ENCODE measurements around the gene SNRNP40. TPM values are rescaled to one million over a fixed set of nuclear protein-coding genes. Genes with fewer than 3 reads are reported as not detected.

SNRNP40 gene
- total and polyA plus RNA-seq, 2 donors from 2014 or later, result 31.3 to 44.2 TPM

DNA sequence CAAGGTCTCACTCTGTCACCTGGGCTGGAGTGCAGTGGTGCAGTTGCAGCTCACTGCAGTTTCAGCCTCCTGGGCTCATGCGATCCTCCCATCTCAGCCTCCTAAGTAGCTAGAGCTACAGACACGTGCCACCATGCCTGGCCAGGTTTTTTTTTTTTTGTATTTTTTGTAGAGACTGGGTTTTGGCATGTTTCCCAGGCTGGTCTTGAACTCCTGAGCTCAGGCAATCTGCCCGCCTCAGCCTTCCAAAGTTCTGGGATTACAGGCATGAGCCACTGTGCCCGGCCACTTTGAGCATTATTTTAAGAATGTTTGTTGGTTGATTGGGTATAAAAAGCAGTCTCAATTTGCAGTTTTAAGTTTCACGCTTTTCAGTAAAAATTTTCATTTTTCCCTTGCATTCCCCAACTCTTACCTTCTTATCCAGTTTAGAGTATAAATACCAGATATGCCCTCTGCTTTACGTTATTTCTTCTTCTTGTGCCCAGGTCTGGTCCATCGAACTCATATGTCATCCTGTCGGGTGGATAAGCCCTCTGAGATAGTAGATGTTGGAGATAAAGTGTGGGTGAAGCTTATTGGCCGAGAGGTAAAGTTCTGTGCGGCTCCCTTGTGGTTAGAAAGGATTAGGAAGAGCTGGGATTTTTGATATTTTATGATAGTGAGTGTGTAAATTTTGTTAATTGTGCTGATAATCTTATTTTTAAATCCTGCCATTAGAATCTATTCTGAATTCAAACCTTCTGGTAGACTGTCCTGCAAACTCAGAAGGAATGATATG is 40.3 kb upstream of the SNRNP40 start:
- intact Hi-C loops (cut with DNase I), result no loop called here
- H3K36me3 ChIP-seq (ENCODE audit: control insufficient read depth in 2 of 3, insufficient read depth in 3 of 3, low read length in 3 of 3), result peaks cover 0 to 5% (median 0%) of the 10 kb centered on the region in 3 donors
- H3K9me3 ChIP-seq (ENCODE audit: control insufficient read depth in 2 of 3, insufficient read depth in 1 of 3, low read length in 3 of 3), result no peaks in the 10 kb centered on the region
- FAIRE-seq (no peak), DNase-seq (no peak)
- TF ChIP-seq, protein P1, sequence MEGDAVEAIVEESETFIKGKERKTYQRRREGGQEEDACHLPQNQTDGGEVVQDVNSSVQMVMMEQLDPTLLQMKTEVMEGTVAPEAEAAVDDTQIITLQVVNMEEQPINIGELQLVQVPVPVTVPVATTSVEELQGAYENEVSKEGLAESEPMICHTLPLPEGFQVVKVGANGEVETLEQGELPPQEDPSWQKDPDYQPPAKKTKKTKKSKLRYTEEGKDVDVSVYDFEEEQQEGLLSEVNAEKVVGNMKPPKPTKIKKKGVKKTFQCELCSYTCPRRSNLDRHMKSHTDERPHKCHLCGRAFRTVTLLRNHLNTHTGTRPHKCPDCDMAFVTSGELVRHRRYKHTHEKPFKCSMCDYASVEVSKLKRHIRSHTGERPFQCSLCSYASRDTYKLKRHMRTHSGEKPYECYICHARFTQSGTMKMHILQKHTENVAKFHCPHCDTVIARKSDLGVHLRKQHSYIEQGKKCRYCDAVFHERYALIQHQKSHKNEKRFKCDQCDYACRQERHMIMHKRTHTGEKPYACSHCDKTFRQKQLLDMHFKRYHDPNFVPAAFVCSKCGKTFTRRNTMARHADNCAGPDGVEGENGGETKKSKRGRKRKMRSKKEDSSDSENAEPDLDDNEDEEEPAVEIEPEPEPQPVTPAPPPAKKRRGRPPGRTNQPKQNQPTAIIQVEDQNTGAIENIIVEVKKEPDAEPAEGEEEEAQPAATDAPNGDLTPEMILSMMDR (IDR thresholded peaks at IDR 0.05; ENCODE audit: borderline replicate concordance, extremely low read depth, insufficient read depth), result no peak
- H3K9ac ChIP-seq (ENCODE audit: low read length in 3 of 3), result no peak overlapping the region
- H3K4me1 ChIP-seq (ENCODE audit: control insufficient read depth in 2 of 3, insufficient read depth in 2 of 3, low read depth in 1 of 3, low read length in 3 of 3), result peaks cover 0 to 2% (median 0%) of the 10 kb centered on the region in 3 donors
- no peak overlapping the region for H3K27ac ChIP-seq (ENCODE audit: low read depth in 2 of 2, low read length in 2 of 2)
- no peaks in the 10 kb centered on the region for H3K27me3 ChIP-seq (ENCODE audit: control insufficient read depth, insufficient read depth, low read length)
- no peak overlapping the region for H3K4me3 ChIP-seq (ENCODE audit: low read length in 3 of 3)

DNA sequence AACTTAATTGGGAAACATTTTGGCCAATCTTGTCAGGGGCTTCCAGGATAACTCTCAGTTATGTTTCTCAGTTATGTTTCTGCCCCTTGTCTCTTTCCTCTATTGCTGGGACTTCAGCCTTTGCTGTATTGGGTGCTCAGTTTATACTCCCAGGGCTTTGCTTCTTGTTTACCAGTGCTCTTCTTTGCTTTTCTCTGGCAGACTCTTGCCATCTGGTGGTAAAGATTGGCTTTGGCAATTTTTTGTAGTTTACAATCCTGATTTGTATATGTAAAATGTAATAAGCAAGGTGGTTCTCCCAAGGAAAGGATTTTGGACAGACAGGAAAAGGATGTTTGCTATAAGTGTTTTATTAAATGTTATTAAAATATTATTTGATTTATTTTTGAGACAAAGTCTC is 38.4 kb upstream of the SNRNP40 start:
- DNase-seq (peak in 2 of 5 donors; percentile 26 to 49), FAIRE-seq (peak; percentile 11)
- intact Hi-C loops (cut with DNase I), result no loop called here
- TF ChIP-seq, protein P1 (IDR thresholded peaks at IDR 0.05; ENCODE audit: borderline replicate concordance, extremely low read depth, insufficient read depth), result peak; percentile 57
- Histone ChIP-seq H3K4me1 (ENCODE audit: control insufficient read depth in 2 of 3, insufficient read depth in 2 of 3, low read depth in 1 of 3, low read length in 3 of 3) (peaks cover 0 to 2% (median 0%) of the 10 kb centered on the region in 3 donors), H3K27me3 (ENCODE audit: control insufficient read depth, insufficient read depth, low read length) (no peaks in the 10 kb centered on the region), H3K9me3 (ENCODE audit: control insufficient read depth in 2 of 3, insufficient read depth in 1 of 3, low read length in 3 of 3) (no peaks in the 10 kb centered on the region), H3K36me3 (ENCODE audit: control insufficient read depth in 2 of 3, insufficient read depth in 3 of 3, low read length in 3 of 3) (peaks cover 0 to 5% (median 0%) of the 10 kb centered on the region in 3 donors), H3K27ac (ENCODE audit: low read depth in 2 of 2, low read length in 2 of 2) (no peak overlapping the region), H3K4me3 (ENCODE audit: low read length in 3 of 3) (no peak overlapping the region), H3K9ac (ENCODE audit: low read length in 3 of 3) (no peak overlapping the region)

DNA sequence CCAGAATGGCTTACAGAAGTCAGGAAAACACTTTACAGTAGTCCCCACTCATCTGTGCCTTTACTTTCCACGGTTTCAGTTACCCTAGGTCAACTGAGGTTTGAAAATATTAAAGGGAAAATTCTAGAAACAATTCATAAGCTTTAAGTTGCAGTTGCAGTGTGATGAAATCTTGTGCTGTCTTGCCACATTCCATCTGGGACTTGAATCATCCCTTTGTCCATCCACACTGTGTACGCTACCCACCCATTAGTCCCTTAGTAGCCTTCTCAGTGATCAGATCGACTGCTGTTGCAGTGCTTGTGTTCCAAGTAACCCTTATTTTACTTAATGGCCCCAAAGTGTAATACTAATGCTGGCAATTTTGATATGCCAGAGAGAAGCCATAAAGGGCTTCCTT is 30.8 kb upstream of the SNRNP40 start:
- FAIRE-seq (no peak), DNase-seq (no peak)
- H3K4me3 ChIP-seq (ENCODE audit: low read length in 3 of 3), result no peak overlapping the region
- H3K4me1 ChIP-seq (ENCODE audit: control insufficient read depth in 2 of 3, insufficient read depth in 2 of 3, low read depth in 1 of 3, low read length in 3 of 3), result no peaks in the 10 kb centered on the region
- no peaks in the 10 kb centered on the region for H3K9me3 ChIP-seq (ENCODE audit: control insufficient read depth in 2 of 3, insufficient read depth in 1 of 3, low read length in 3 of 3)
- intact Hi-C loops (cut with DNase I), result no loop called here
- TF ChIP-seq, protein P1 (IDR thresholded peaks at IDR 0.05; ENCODE audit: borderline replicate concordance, extremely low read depth, insufficient read depth), result no peak
- no peak overlapping the region for H3K27ac ChIP-seq (ENCODE audit: low read depth in 2 of 2, low read length in 2 of 2)
- no peak overlapping the region for H3K9ac ChIP-seq (ENCODE audit: low read length in 3 of 3)
- no peaks in the 10 kb centered on the region for H3K36me3 ChIP-seq (ENCODE audit: control insufficient read depth in 2 of 3, insufficient read depth in 3 of 3, low read length in 3 of 3)
- no peaks in the 10 kb centered on the region for H3K27me3 ChIP-seq (ENCODE audit: control insufficient read depth, insufficient read depth, low read length)
